SH-SY5Y (cell line): ENCODE data around the gene SH3TC2.

Source experiments
- GATA2 ChIP-seq: IDR thresholded peaks from 2 replicates; pipeline ENCODE4 v1.6.1; 2011; ENCODE audit warnings: mild to moderate bottlenecking, low read depth, low read length
- GATA3 ChIP-seq: IDR thresholded peaks from 2 replicates; pipeline ENCODE4 v1.6.1; 2011; ENCODE audit warnings: low read depth, mild to moderate bottlenecking, low read length, moderate library complexity

- TF ChIP-seq GATA2 (no peak), GATA3 (no peak)
Observed at GRCh38 chr5:149100331-149100730, 37.5 kb upstream of the SH3TC2 start.
